Parathyroid adenoma (tissue), 2 donors: ENCODE data around the gene MPC2.

Source experiments
- H2AFZ ChIP-seq: fragments of 300-600 bp; sonication (generic); one replicate; pipeline ENCODE4 v1.7.0; 2017; ENCODE audit warnings: antibody characterized with exemption, mild to moderate bottlenecking
- H3K27ac ChIP-seq: fragments of 300-600 bp; sonication (generic); one replicate; pipeline ENCODE4 v1.7.0; 2017
- H3K27me3 ChIP-seq: fragments of 300-600 bp; sonication (generic); one replicate; pipeline ENCODE4 v1.7.0; 2017; ENCODE audit warnings: low read length; ENCODE audit not compliant: control insufficient read depth, insufficient read depth
- H3K36me3 ChIP-seq: fragments of 300-600 bp; sonication (generic); one replicate; pipeline ENCODE4 v1.7.0; 2017; ENCODE audit warnings: low read length; ENCODE audit not compliant: control insufficient read depth, insufficient read depth
- H3K4me1 ChIP-seq: fragments of 300-600 bp; sonication (generic); one replicate; pipeline ENCODE4 v1.7.0; 2017; ENCODE audit warnings: control low read depth
- H3K4me2 ChIP-seq: fragments of 300-600 bp; sonication (generic); one replicate; pipeline ENCODE4 v1.7.0; 2017; ENCODE audit warnings: low read length
- H3K4me3 ChIP-seq: fragments of 300-600 bp; sonication (generic); one replicate; pipeline ENCODE4 v1.7.0; 2017; ENCODE audit warnings: low read depth, low read length
- H3K79me2 ChIP-seq: fragments of 300-600 bp; sonication (generic); one replicate; pipeline ENCODE4 v1.7.0; 2017; ENCODE audit warnings: control low read depth
- H3K9ac ChIP-seq: fragments of 300-600 bp; sonication (generic); one replicate; pipeline ENCODE4 v1.7.0; 2017; ENCODE audit warnings: mild to moderate bottlenecking
- H3K9me3 ChIP-seq: fragments of 300-600 bp; sonication (generic); one replicate; pipeline ENCODE4 v1.7.0; 2017; ENCODE audit warnings: low read length; ENCODE audit not compliant: control insufficient read depth
- TF ChIP-seq, protein P1 (sequence below): fragments of 300-600 bp; sonication (generic); IDR thresholded peaks from one replicate; pipeline ENCODE4 v1.7.0; 2017; ENCODE audit warnings: antibody characterized with exemption, mild to moderate bottlenecking
- donor health status: primary hyperparathyroidism.

Gene MPC2

DNA sequence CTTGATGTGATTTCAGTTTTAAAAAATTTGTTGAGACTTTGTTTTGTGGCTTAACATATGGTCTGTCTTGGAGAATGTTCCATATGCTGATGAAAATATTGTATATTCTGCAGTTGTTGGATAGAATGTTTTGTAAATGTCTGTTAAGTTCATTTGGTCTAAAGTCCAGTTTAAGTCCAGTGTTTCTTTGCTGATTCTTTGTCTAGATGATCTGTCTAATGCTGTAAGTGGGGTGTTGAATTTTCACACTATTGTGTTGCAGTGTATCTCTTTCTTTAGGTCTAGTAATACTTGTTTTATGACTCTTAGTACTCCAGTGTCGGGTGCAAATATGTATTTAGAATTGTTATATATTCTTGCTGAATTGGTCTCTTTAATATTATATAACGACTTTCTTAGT, 10.9 kb upstream of the MPC2 start:
- TF ChIP-seq, protein P1, sequence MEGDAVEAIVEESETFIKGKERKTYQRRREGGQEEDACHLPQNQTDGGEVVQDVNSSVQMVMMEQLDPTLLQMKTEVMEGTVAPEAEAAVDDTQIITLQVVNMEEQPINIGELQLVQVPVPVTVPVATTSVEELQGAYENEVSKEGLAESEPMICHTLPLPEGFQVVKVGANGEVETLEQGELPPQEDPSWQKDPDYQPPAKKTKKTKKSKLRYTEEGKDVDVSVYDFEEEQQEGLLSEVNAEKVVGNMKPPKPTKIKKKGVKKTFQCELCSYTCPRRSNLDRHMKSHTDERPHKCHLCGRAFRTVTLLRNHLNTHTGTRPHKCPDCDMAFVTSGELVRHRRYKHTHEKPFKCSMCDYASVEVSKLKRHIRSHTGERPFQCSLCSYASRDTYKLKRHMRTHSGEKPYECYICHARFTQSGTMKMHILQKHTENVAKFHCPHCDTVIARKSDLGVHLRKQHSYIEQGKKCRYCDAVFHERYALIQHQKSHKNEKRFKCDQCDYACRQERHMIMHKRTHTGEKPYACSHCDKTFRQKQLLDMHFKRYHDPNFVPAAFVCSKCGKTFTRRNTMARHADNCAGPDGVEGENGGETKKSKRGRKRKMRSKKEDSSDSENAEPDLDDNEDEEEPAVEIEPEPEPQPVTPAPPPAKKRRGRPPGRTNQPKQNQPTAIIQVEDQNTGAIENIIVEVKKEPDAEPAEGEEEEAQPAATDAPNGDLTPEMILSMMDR: no peak
- Histone ChIP-seq H3K4me2 (no peak overlapping the region), H3K9me3 (no peaks in the 10 kb centered on the region), H3K4me1 (no peaks in the 10 kb centered on the region), H3K36me3 (no peaks in the 10 kb centered on the region), H3K27ac (no peak overlapping the region), H3K4me3 (no peak overlapping the region), H3K79me2 (peaks cover 10% of the 10 kb centered on the region), H3K27me3 (no peaks in the 10 kb centered on the region), H2AFZ (no peak overlapping the region), H3K9ac (no peak overlapping the region)

DNA sequence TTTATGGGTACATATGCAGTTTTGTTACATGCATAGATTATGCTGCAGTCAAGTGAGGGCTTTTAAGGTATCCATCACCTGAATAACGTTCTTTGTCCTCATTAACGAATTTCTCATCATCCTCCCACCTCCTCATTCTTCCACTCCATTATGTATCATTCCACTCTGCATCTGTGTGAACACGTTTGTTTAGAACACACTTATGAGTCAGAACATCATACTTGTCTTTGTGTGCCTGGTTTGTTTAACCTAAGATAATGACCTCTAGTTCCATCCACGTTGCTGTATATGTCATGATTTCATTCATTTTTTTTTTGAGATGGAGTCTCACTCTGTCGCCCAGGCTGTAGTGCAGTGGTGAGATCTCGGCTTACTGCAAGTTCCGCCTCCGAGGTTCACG, 6.7 kb upstream of the MPC2 start:
- TF ChIP-seq, protein P1: no peak
- Histone ChIP-seq H3K36me3 (no peaks in the 10 kb centered on the region), H3K27me3 (no peaks in the 10 kb centered on the region), H3K4me3 (no peak overlapping the region), H3K4me2 (no peak overlapping the region), H3K9me3 (no peaks in the 10 kb centered on the region), H3K27ac (no peak overlapping the region), H3K79me2 (peaks cover 10% of the 10 kb centered on the region), H3K4me1 (no peaks in the 10 kb centered on the region), H3K9ac (no peak overlapping the region), H2AFZ (no peak overlapping the region)

DNA sequence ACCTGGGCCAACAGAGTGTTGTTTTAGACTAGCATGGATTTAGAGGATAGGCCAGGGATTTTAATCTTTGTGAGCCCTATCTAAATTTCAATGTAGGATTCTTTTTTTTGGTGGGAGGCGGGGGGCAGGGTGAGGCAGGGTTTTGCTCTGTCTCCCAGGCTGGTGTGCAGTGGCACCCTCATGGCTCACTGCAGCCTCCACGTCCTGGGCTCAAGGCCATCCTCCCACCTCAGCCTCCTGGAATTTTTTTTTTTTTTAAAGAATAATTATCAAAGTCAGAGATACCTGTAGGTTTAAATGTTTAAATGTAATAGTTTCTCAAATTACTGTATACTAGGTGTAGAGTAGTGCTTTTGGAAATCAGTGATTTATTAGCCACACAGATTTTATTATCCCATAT, 3.4 kb upstream of the MPC2 start:
- no peak overlapping the region for H3K4me3 ChIP-seq
- H3K27ac ChIP-seq: no peak overlapping the region
- no peaks in the 10 kb centered on the region for H3K27me3 ChIP-seq
- peaks cover 9% of the 10 kb centered on the region for H3K79me2 ChIP-seq
- no peaks in the 10 kb centered on the region for H3K9me3 ChIP-seq
- TF ChIP-seq, protein P1: no peak
- H2AFZ ChIP-seq: no peak overlapping the region
- H3K4me2 ChIP-seq: no peak overlapping the region
- H3K4me1 ChIP-seq: no peaks in the 10 kb centered on the region
- no peak overlapping the region for H3K9ac ChIP-seq
- H3K36me3 ChIP-seq: no peaks in the 10 kb centered on the region

DNA sequence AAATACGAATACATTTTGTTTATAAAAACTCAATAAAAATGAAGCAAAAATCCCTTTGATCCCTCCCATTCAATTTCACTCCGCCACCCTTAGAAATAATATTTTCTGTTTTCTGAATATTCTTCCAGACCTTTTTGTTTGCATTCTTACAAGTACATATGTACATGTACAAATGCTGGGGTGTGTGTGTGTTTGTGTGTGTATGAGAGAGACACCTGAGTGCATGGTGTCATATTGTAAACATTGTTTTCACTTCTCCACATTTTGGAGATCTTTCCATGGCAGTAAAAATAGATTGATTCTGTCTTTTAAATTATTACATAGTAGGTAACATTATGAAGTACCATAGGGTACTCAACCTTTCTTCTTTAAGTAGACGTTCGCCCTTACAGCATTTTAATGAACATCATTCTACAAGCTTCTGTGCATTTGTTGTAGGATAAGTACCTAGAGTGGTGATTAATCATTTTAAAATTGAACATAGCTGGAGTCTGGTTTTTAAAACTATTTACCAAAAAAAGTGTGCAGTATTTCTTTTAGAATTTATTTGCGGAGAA, 1.3 kb upstream of the MPC2 start:
- TF ChIP-seq, protein P1: no peak
- Histone ChIP-seq H3K4me1 (no peaks in the 10 kb centered on the region), H3K79me2 (peaks cover 9% of the 10 kb centered on the region)

DNA sequence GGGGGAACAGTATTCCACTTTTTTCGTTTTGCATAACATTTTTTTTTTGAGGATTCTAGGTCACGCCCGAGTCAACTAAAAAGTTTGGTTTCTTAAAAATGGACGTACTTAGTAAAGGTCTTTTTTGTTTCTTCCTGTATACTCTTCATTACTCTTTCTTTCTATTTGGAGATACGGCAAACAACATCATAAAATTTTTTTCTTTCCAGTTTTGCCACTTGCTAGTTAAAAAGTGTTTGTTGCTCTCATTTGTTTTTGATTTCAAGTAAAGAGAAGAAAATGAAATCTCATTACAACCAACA, 788 bp upstream of the MPC2 start:
- no peak overlapping the region for H3K9ac ChIP-seq
- H3K27ac ChIP-seq: peak overlapping the region; percentile 99
- H3K4me1 ChIP-seq: no peaks in the 10 kb centered on the region
- TF ChIP-seq, protein P1: no peak
- H3K9me3 ChIP-seq: no peaks in the 10 kb centered on the region
- H2AFZ ChIP-seq: peak overlapping the region; percentile 91
- H3K27me3 ChIP-seq: no peaks in the 10 kb centered on the region
- peak overlapping the region; percentile 80 for H3K4me3 ChIP-seq
- H3K4me2 ChIP-seq: peak overlapping the region; percentile 87
- peaks cover 9% of the 10 kb centered on the region for H3K79me2 ChIP-seq
- no peaks in the 10 kb centered on the region for H3K36me3 ChIP-seq

More for the DNA sequence above, 1.3 kb upstream of the MPC2 start:
- H3K4me3 ChIP-seq: peak overlapping the region; percentile 80
- H3K9me3 ChIP-seq: no peaks in the 10 kb centered on the region
- H3K4me2 ChIP-seq: peak overlapping the region; percentile 87
- H3K27me3 ChIP-seq: no peaks in the 10 kb centered on the region
- no peaks in the 10 kb centered on the region for H3K36me3 ChIP-seq
- H3K27ac ChIP-seq: no peak overlapping the region
- no peak overlapping the region for H2AFZ ChIP-seq
- H3K9ac ChIP-seq: no peak overlapping the region
